Measurements from ENCODE around the gene ROBO1. TPM values are rescaled to one million over a fixed set of nuclear protein-coding genes. Genes with fewer than 3 reads are reported as not detected.

ROBO1 gene
- total and polyA plus RNA-seq, 4 donors: 1.0 to 30.3 (median 3.9) TPM

DNA sequence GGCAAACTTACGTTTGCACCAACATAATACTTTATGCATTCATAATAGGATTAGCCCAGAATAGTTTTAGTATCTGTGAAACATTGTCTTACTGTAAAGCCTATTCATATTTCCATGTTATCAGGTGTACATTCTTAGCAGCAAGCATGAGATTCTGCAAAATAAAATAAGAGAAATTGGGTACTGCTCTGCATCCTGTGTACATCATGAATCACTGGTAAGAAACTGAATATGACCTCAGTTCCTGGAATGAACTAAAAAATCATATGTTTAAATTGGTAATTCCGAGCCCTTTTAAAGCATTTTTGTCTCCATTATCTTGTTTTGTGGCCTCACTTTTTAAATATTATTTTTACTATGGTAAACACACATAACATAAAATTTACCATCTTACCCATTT lies 605.1 kb downstream of the ROBO1 start:
- no peaks in the 10 kb centered on the region for H3K36me3 ChIP-seq (ENCODE audit: control insufficient read depth in 4 of 4, insufficient read depth in 3 of 4, low read depth in 1 of 4, low read length in 3 of 4)
- peaks cover 0 to 5% (median 0%) of the 10 kb centered on the region in 4 donors for H3K27me3 ChIP-seq (ENCODE audit: control insufficient read depth in 4 of 4, insufficient read depth in 4 of 4, low read length in 3 of 4)
- no peak overlapping the region for H3K9ac ChIP-seq (ENCODE audit: low read depth in 1 of 2, low read length in 2 of 2)
- TF ChIP-seq, protein P1, sequence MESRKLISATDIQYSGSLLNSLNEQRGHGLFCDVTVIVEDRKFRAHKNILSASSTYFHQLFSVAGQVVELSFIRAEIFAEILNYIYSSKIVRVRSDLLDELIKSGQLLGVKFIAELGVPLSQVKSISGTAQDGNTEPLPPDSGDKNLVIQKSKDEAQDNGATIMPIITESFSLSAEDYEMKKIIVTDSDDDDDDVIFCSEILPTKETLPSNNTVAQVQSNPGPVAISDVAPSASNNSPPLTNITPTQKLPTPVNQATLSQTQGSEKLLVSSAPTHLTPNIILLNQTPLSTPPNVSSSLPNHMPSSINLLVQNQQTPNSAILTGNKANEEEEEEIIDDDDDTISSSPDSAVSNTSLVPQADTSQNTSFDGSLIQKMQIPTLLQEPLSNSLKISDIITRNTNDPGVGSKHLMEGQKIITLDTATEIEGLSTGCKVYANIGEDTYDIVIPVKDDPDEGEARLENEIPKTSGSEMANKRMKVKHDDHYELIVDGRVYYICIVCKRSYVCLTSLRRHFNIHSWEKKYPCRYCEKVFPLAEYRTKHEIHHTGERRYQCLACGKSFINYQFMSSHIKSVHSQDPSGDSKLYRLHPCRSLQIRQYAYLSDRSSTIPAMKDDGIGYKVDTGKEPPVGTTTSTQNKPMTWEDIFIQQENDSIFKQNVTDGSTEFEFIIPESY (IDR thresholded peaks at IDR 0.05): no peak
- TF ChIP-seq EGR1 (IDR thresholded peaks at IDR 0.05; ENCODE audit: low read depth in 2 of 2): no peak
- no peak for TF ChIP-seq SP1 (IDR thresholded peaks at IDR 0.05)
- no peak for TF ChIP-seq GABPA (IDR thresholded peaks at IDR 0.05 in 1 of 2, conservative IDR thresholded peaks at IDR 0.05 in 1 of 2)
- TF ChIP-seq, protein P2, sequence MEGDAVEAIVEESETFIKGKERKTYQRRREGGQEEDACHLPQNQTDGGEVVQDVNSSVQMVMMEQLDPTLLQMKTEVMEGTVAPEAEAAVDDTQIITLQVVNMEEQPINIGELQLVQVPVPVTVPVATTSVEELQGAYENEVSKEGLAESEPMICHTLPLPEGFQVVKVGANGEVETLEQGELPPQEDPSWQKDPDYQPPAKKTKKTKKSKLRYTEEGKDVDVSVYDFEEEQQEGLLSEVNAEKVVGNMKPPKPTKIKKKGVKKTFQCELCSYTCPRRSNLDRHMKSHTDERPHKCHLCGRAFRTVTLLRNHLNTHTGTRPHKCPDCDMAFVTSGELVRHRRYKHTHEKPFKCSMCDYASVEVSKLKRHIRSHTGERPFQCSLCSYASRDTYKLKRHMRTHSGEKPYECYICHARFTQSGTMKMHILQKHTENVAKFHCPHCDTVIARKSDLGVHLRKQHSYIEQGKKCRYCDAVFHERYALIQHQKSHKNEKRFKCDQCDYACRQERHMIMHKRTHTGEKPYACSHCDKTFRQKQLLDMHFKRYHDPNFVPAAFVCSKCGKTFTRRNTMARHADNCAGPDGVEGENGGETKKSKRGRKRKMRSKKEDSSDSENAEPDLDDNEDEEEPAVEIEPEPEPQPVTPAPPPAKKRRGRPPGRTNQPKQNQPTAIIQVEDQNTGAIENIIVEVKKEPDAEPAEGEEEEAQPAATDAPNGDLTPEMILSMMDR (IDR thresholded peaks at IDR 0.05; ENCODE audit: low read depth, low read length, missing input control): no peak
- TF ChIP-seq RAD21 (IDR thresholded peaks at IDR 0.05): no peak
- TF ChIP-seq HNF4A (conservative IDR thresholded peaks at IDR 0.05): no peak
- TF ChIP-seq NR2F2 (IDR thresholded peaks at IDR 0.05): no peak
- TF ChIP-seq, protein P3, sequence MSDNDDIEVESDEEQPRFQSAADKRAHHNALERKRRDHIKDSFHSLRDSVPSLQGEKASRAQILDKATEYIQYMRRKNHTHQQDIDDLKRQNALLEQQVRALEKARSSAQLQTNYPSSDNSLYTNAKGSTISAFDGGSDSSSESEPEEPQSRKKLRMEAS (IDR thresholded peaks at IDR 0.05): no peak
- TF ChIP-seq YY1 (IDR thresholded peaks at IDR 0.05): no peak
- no peak for TF ChIP-seq FOXA1 (IDR thresholded peaks at IDR 0.05)
- TF ChIP-seq, protein P4, sequence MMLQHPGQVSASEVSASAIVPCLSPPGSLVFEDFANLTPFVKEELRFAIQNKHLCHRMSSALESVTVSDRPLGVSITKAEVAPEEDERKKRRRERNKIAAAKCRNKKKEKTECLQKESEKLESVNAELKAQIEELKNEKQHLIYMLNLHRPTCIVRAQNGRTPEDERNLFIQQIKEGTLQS (IDR thresholded peaks at IDR 0.05): no peak
- no peak for TF ChIP-seq JUND (IDR thresholded peaks at IDR 0.05)
- TF ChIP-seq, protein P5, sequence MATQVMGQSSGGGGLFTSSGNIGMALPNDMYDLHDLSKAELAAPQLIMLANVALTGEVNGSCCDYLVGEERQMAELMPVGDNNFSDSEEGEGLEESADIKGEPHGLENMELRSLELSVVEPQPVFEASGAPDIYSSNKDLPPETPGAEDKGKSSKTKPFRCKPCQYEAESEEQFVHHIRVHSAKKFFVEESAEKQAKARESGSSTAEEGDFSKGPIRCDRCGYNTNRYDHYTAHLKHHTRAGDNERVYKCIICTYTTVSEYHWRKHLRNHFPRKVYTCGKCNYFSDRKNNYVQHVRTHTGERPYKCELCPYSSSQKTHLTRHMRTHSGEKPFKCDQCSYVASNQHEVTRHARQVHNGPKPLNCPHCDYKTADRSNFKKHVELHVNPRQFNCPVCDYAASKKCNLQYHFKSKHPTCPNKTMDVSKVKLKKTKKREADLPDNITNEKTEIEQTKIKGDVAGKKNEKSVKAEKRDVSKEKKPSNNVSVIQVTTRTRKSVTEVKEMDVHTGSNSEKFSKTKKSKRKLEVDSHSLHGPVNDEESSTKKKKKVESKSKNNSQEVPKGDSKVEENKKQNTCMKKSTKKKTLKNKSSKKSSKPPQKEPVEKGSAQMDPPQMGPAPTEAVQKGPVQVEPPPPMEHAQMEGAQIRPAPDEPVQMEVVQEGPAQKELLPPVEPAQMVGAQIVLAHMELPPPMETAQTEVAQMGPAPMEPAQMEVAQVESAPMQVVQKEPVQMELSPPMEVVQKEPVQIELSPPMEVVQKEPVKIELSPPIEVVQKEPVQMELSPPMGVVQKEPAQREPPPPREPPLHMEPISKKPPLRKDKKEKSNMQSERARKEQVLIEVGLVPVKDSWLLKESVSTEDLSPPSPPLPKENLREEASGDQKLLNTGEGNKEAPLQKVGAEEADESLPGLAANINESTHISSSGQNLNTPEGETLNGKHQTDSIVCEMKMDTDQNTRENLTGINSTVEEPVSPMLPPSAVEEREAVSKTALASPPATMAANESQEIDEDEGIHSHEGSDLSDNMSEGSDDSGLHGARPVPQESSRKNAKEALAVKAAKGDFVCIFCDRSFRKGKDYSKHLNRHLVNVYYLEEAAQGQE (IDR thresholded peaks at IDR 0.05): no peak
- no peak for TF ChIP-seq FOXA2 (IDR thresholded peaks at IDR 0.05)
- no peak for TF ChIP-seq TAF1 (conservative IDR thresholded peaks at IDR 0.05)
- 58% methylated on average over 2 of the region's 2 CpGs for WGBS
- H3K4me1 ChIP-seq (ENCODE audit: control insufficient read depth in 4 of 4, insufficient read depth in 4 of 4, low read length in 3 of 4): no peaks in the 10 kb centered on the region
- no peak overlapping the region for H3K4me3 ChIP-seq (ENCODE audit: low read depth in 1 of 3, low read length in 3 of 3)
- no peak overlapping the region for H3K27ac ChIP-seq (ENCODE audit: low read depth in 1 of 2, low read length in 2 of 2)
- no peaks in the 10 kb centered on the region for H3K9me3 ChIP-seq (ENCODE audit: control insufficient read depth in 4 of 4, low read length in 3 of 4)
- no peak for DNase-seq (ENCODE audit: low spot score)

DNA sequence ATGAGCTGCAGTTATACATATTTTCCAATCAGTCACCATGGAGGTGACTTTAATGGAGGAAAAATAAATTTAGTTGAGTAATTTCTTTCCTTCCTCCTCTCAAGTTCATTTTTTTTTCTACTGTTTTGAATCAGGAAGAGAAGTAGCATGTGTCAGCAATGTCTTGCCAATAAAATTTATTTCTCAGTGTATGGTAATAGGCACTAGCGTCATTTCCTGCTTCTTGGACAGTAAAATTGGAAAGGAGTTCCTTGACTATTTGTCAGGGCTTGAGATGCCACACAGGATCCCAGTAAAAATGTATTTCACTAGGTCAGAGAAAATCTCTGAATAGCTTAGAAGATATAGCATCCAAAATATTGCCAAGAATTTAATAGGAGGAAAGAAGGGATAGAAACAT lies 605.9 kb downstream of the ROBO1 start:
- Histone ChIP-seq H3K36me3 (ENCODE audit: control insufficient read depth in 4 of 4, insufficient read depth in 3 of 4, low read depth in 1 of 4, low read length in 3 of 4) (no peaks in the 10 kb centered on the region), H3K9ac (ENCODE audit: low read depth in 1 of 2, low read length in 2 of 2) (no peak overlapping the region), H3K27me3 (ENCODE audit: control insufficient read depth in 4 of 4, insufficient read depth in 4 of 4, low read length in 3 of 4) (peaks cover 0 to 5% (median 0%) of the 10 kb centered on the region in 4 donors), H3K4me3 (ENCODE audit: low read depth in 1 of 3, low read length in 3 of 3) (no peak overlapping the region), H3K9me3 (ENCODE audit: control insufficient read depth in 4 of 4, low read length in 3 of 4) (no peaks in the 10 kb centered on the region), H3K4me1 (ENCODE audit: control insufficient read depth in 4 of 4, insufficient read depth in 4 of 4, low read length in 3 of 4) (no peaks in the 10 kb centered on the region), H3K27ac (ENCODE audit: low read depth in 1 of 2, low read length in 2 of 2) (no peak overlapping the region)
- 58% methylated on average over 1 of the region's 1 CpG for WGBS
- no peak for DNase-seq (ENCODE audit: low spot score)
- TF ChIP-seq YY1 (IDR thresholded peaks at IDR 0.05) (no peak), RXRA (IDR thresholded peaks at IDR 0.05) (no peak), FOXA1 (IDR thresholded peaks at IDR 0.05) (no peak), NR2F2 (IDR thresholded peaks at IDR 0.05) (no peak), HNF4A (conservative IDR thresholded peaks at IDR 0.05) (no peak), TAF1 (conservative IDR thresholded peaks at IDR 0.05) (no peak)
- TF ChIP-seq, protein P1 (IDR thresholded peaks at IDR 0.05): no peak
- TF ChIP-seq, protein P2 (IDR thresholded peaks at IDR 0.05; ENCODE audit: low read depth, low read length, missing input control): no peak
- TF ChIP-seq, protein P4 (IDR thresholded peaks at IDR 0.05): no peak
- TF ChIP-seq, protein P3 (IDR thresholded peaks at IDR 0.05): no peak
